Measurements from ENCODE around the gene MYLIP.

GRCh38 chr6:16180696-16181438 lies 52.0 kb downstream of the MYLIP start:
- TF ChIP-seq GATA2 (IDR thresholded peaks at IDR 0.05; ENCODE audit: low read depth, low read length) (no peak), GATA3 (IDR thresholded peaks at IDR 0.05; ENCODE audit: low read depth, low read length) (no peak)

All from SH-SY5Y (cell line).